GM12873 (cell line): ENCODE data around the gene NBEA.
A peak's percentile ranks its signal among the peaks of the same experiment; 100 is the strongest.

ENCODE experiments used
- TF ChIP-seq, protein P1 (sequence below): IDR thresholded peaks from 2 replicates; pipeline ENCODE4 v1.5.1; 2012; ENCODE audit warnings: low read depth, mild to moderate bottlenecking, moderate library complexity, low read length, control low read depth; ENCODE audit not compliant: insufficient read depth; ENCODE audit errors: missing control alignments

The NBEA gene

DNA sequence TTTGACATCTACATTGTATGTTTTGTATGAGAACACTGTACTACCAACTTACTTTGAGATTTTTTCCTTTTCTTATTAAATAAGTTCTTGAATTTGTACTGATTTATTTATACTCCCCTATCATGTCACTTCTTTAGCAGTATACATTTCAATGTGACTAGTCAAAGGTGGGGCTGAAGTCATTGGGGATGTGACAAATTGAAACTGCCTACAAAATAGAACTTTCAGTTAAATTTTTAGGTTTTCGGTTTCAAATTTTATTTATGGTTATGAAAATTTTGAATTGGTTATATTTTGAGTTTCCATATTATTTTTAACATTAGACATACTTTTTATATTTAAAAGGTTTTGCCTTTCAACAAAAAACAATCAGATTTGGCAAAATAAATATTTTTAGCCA is 221.6 kb downstream of the NBEA start:
- TF ChIP-seq, protein P1, sequence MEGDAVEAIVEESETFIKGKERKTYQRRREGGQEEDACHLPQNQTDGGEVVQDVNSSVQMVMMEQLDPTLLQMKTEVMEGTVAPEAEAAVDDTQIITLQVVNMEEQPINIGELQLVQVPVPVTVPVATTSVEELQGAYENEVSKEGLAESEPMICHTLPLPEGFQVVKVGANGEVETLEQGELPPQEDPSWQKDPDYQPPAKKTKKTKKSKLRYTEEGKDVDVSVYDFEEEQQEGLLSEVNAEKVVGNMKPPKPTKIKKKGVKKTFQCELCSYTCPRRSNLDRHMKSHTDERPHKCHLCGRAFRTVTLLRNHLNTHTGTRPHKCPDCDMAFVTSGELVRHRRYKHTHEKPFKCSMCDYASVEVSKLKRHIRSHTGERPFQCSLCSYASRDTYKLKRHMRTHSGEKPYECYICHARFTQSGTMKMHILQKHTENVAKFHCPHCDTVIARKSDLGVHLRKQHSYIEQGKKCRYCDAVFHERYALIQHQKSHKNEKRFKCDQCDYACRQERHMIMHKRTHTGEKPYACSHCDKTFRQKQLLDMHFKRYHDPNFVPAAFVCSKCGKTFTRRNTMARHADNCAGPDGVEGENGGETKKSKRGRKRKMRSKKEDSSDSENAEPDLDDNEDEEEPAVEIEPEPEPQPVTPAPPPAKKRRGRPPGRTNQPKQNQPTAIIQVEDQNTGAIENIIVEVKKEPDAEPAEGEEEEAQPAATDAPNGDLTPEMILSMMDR: no peak

- TF ChIP-seq, protein P1: peak; percentile 53
Observed at GRCh38 chr13:35164324-35164932, 222.4 kb downstream of the NBEA start.

DNA sequence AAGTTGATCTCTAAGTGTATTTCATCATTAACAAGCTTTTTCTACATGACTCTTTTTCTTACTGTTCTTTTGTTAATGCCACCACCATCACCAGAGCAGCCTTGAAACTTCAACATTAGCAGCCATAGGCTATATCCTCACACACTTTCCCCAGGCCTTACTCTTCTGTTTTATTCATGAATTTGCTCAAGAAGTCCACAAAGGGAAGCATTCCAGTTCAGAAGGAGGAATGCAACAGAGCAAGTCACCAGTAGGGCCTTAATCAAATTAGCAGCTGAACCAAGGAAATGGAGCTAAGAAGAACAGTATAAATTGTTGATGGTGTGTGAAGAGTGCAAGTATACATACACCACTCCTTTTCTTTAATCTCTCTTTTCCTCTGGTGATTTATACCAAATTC is 223.1 kb downstream of the NBEA start:
- TF ChIP-seq, protein P1: no peak

DNA sequence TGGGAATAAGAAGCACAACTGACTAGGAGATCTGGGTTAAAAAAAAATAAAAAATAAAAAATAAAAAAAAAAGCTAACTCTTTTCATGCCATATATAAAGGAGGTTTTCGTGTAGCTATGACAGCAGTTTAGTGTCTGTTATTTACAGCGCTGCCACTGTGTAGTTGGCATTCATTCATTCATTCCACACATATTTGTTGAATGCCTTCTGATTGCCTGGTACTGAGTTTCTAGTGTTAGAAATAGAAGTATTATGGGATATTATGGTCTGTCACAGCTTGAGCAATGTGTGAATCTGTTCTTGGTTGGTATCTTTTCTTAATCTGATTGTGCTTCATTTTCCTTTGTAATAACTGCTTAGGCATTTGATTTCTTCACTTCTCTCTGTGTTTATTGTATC is 237.4 kb downstream of the NBEA start:
- TF ChIP-seq, protein P1: no peak

GRCh38 chr13:35179920-35180663 is 238.0 kb downstream of the NBEA start:
- TF ChIP-seq, protein P1: no peak

DNA sequence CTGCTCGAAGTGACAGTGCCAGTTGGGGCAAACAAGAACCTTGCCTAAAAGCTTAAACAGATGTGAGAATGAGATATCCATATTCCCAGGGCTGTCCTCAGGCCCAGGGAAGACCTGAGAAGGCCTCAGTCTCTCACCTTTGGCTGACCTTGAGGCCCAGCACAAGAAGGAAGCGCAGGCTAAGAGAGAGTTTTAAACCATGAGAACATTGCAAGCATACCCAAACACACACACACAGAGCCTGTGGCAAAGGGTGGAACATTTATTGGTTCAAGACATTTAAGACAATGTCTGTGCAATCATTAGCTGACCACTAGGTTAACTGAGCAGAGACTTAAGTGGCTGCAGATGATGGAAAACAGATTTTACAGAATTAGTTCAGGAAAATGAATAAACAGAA is 248.2 kb downstream of the NBEA start:
- TF ChIP-seq, protein P1: no peak

- TF ChIP-seq, protein P1: no peak
Observed at GRCh38 chr13:35191883-35192282, 249.8 kb downstream of the NBEA start.
